Measurements from ENCODE around the gene FYN.

FYN gene

DNA sequence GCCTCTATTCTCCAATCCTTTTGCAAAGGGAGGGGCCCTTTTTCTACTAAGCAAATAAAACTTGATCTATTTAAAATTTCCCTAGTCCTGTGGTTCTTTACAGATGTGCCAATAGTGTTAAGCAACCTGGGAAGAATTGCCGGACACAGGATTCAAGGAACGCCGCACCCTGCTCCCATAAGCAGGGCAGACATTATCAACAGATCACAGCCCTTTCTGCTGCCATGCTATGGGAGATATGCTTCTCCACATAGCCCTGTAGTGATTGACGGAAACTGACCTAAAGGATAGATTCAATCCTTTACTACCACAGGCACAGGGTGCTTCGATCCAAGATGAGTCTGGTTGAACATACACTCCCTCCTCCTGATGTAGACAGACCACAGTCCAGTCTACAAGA lies 149.2 kb downstream of the FYN start:
- peaks cover 33% of the 10 kb centered on the region for H4K20me1 ChIP-seq (ENCODE audit: insufficient read depth, low read length)
- DNase-seq, result no peak
- ATAC-seq (ENCODE audit: insufficient read depth, low read depth), result no peak
- no peak overlapping the region for H2AFZ ChIP-seq (ENCODE audit: low read depth, low read length)
- H3K4me3 ChIP-seq (ENCODE audit: low read depth in 1 of 2, low read length in 2 of 2), result no peak overlapping the region
- H3K4me2 ChIP-seq (ENCODE audit: insufficient read depth, low read length), result no peak overlapping the region
- TF ChIP-seq, protein P1, sequence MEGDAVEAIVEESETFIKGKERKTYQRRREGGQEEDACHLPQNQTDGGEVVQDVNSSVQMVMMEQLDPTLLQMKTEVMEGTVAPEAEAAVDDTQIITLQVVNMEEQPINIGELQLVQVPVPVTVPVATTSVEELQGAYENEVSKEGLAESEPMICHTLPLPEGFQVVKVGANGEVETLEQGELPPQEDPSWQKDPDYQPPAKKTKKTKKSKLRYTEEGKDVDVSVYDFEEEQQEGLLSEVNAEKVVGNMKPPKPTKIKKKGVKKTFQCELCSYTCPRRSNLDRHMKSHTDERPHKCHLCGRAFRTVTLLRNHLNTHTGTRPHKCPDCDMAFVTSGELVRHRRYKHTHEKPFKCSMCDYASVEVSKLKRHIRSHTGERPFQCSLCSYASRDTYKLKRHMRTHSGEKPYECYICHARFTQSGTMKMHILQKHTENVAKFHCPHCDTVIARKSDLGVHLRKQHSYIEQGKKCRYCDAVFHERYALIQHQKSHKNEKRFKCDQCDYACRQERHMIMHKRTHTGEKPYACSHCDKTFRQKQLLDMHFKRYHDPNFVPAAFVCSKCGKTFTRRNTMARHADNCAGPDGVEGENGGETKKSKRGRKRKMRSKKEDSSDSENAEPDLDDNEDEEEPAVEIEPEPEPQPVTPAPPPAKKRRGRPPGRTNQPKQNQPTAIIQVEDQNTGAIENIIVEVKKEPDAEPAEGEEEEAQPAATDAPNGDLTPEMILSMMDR (IDR thresholded peaks at IDR 0.05; ENCODE audit: borderline replicate concordance, extremely low read depth, low read length, poor library complexity, severe bottlenecking), result no peak
- TF ChIP-seq EZH2 (IDR thresholded peaks at IDR 0.05; ENCODE audit: borderline replicate concordance, low read depth, low read length, severe bottlenecking), result no peak
- H3K9ac ChIP-seq (ENCODE audit: low read depth, low read length), result no peak overlapping the region
- H3K27ac ChIP-seq (ENCODE audit: low read length), result no peak overlapping the region
- H3K27me3 ChIP-seq (ENCODE audit: insufficient read depth, low read length, poor library complexity), result no peaks in the 10 kb centered on the region
- H3K9me3 ChIP-seq (ENCODE audit: insufficient read depth, low read length, severe bottlenecking), result no peaks in the 10 kb centered on the region
- peaks cover 14% of the 10 kb centered on the region for H3K36me3 ChIP-seq (ENCODE audit: insufficient read depth, low read length)
- H3K4me1 ChIP-seq (ENCODE audit: insufficient read depth, low read length), result no peaks in the 10 kb centered on the region; the same call in 1 of the 2 replicates
- H3K79me2 ChIP-seq (ENCODE audit: insufficient read depth, low read length), result peaks cover 57% of the 10 kb centered on the region

DNA sequence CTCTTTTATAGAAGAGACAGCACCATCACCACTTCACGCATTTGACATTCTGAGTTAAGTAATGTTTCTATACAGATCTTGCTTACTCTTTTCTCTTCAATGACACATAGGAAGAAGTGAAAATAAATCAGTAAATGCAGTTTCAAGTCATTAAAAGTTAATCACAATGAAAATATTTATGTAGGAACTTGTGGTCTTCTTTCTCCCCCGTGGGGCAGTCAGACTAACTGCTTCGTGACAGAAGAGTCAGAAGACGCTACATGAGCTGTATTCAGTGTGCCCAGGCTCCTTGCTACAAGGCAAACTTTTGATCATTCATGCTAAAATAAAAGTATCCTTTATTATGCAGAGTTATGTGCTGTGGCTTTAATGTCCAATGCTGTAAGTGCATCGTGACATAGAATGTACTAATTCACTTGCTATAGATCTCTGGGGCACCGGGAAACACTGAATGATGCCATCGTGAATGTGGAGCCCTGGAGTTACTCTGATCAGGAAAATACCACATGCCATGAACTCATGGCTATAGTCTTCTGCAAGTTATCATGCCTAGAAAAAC lies 149.8 kb downstream of the FYN start:
- H4K20me1 ChIP-seq (ENCODE audit: insufficient read depth, low read length), result peaks cover 37% of the 10 kb centered on the region
- no peaks in the 10 kb centered on the region; the same call in 1 of the 2 replicates for H3K4me1 ChIP-seq (ENCODE audit: insufficient read depth, low read length)
- DNase-seq, result no peak

DNA sequence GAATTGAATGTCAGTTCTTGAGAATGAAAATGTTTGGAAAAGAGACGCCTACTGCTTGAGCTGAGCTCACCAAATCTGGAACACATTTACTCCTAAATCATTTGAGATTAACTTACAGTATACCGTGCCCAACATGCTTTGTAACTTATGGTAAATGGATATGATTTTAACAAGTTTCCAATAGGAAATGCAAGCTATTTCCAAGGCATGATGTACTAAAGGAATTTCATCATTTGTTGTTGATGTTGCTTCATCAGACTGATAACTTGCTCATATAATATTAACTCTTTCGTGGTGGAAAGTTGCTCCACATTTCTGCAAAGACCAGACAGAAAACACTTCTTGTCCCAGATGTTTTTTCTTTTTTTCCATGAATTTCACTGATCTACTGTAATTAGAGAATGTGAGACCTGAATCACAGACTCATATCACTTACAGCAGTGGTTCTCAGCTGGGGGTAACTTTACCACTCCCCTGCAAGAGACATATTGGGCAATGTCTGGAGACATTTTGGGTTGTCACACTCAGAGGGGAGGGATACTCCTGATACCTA lies 151.0 kb downstream of the FYN start:
- DNase-seq, result no peak
- ATAC-seq (ENCODE audit: insufficient read depth, low read depth), result no peak
- no peak overlapping the region for H3K4me3 ChIP-seq (ENCODE audit: low read depth in 1 of 2, low read length in 2 of 2)
- peaks cover 30% of the 10 kb centered on the region for H3K36me3 ChIP-seq (ENCODE audit: insufficient read depth, low read length)
- peaks cover 36% of the 10 kb centered on the region for H4K20me1 ChIP-seq (ENCODE audit: insufficient read depth, low read length)
- no peak overlapping the region for H3K27ac ChIP-seq (ENCODE audit: low read length)
- no peaks in the 10 kb centered on the region; the same call in 1 of the 2 replicates for H3K4me1 ChIP-seq (ENCODE audit: insufficient read depth, low read length)
- H3K9me3 ChIP-seq (ENCODE audit: insufficient read depth, low read length, severe bottlenecking), result no peaks in the 10 kb centered on the region
- H3K27me3 ChIP-seq (ENCODE audit: insufficient read depth, low read length, poor library complexity), result no peaks in the 10 kb centered on the region
- no peak overlapping the region for H3K9ac ChIP-seq (ENCODE audit: low read depth, low read length)
- TF ChIP-seq EZH2 (IDR thresholded peaks at IDR 0.05; ENCODE audit: borderline replicate concordance, low read depth, low read length, severe bottlenecking), result no peak
- TF ChIP-seq, protein P1 (IDR thresholded peaks at IDR 0.05; ENCODE audit: borderline replicate concordance, extremely low read depth, low read length, poor library complexity, severe bottlenecking), result no peak
- H3K4me2 ChIP-seq (ENCODE audit: insufficient read depth, low read length), result no peak overlapping the region
- no peak overlapping the region for H2AFZ ChIP-seq (ENCODE audit: low read depth, low read length)
- peaks cover 48% of the 10 kb centered on the region for H3K79me2 ChIP-seq (ENCODE audit: insufficient read depth, low read length)

More for the DNA sequence above, 149.8 kb downstream of the FYN start:
- no peak for TF ChIP-seq EZH2 (IDR thresholded peaks at IDR 0.05; ENCODE audit: borderline replicate concordance, low read depth, low read length, severe bottlenecking)
- TF ChIP-seq, protein P1 (IDR thresholded peaks at IDR 0.05; ENCODE audit: borderline replicate concordance, extremely low read depth, low read length, poor library complexity, severe bottlenecking), result no peak
- H3K27me3 ChIP-seq (ENCODE audit: insufficient read depth, low read length, poor library complexity), result no peaks in the 10 kb centered on the region
- H2AFZ ChIP-seq (ENCODE audit: low read depth, low read length), result no peak overlapping the region
- H3K9ac ChIP-seq (ENCODE audit: low read depth, low read length), result no peak overlapping the region
- no peaks in the 10 kb centered on the region for H3K9me3 ChIP-seq (ENCODE audit: insufficient read depth, low read length, severe bottlenecking)
- H3K27ac ChIP-seq (ENCODE audit: low read length), result no peak overlapping the region
- no peak overlapping the region for H3K4me3 ChIP-seq (ENCODE audit: low read depth in 1 of 2, low read length in 2 of 2)
- peaks cover 55% of the 10 kb centered on the region for H3K79me2 ChIP-seq (ENCODE audit: insufficient read depth, low read length)
- no peak overlapping the region for H3K4me2 ChIP-seq (ENCODE audit: insufficient read depth, low read length)
- no peak for ATAC-seq (ENCODE audit: insufficient read depth, low read depth)
- H3K36me3 ChIP-seq (ENCODE audit: insufficient read depth, low read length), result peaks cover 20% of the 10 kb centered on the region
